Smooth muscle cell (in vitro differentiated cells): ENCODE results near the gene RPP14. TPM values are rescaled to one million over a fixed set of nuclear protein-coding genes. Genes with fewer than 3 reads are reported as not detected.

Experiments
- DNase-seq: peaks from one replicate; lab custom pipeline; 2025; ENCODE audit not compliant: unreplicated experiment; lab: John Stamatoyannopoulos, UW
- H2AFZ ChIP-seq: fragments of 200-600 bp; sonication (generic); 2 replicates; pipeline ENCODE4 v1.6.0; 2016; ENCODE audit warnings: antibody characterized with exemption, low read depth, mild to moderate bottlenecking
- H3F3A ChIP-seq: fragments of 200-600 bp; sonication (generic); 2 replicates; pipeline ENCODE4 v1.6.0; 2017; ENCODE audit warnings: antibody characterized with exemption, low read depth
- H3K27ac ChIP-seq: fragments of 200-600 bp; sonication (generic); 2 replicates; pipeline ENCODE4 v1.5.1; 2016; ENCODE audit warnings: low read depth, mild to moderate bottlenecking
- H3K27me3 ChIP-seq: fragments of 200-600 bp; sonication (generic); 2 replicates; pipeline ENCODE4 v1.6.1; 2016; ENCODE audit warnings: low read depth, mild to moderate bottlenecking
- H3K36me3 ChIP-seq: fragments of 200-600 bp; sonication (generic); 2 replicates; pipeline ENCODE4 v1.5.1; 2016; ENCODE audit warnings: low read depth
- H3K4me1 ChIP-seq: fragments of 200-600 bp; sonication (generic); 2 replicates; pipeline ENCODE4 v1.5.1; 2016; ENCODE audit warnings: low read depth
- H3K4me2 ChIP-seq: fragments of 200-600 bp; sonication (generic); 2 replicates; pipeline ENCODE4 v1.6.0; 2016; ENCODE audit warnings: mild to moderate bottlenecking
- H3K4me3 ChIP-seq: fragments of 200-600 bp; sonication (generic); 2 replicates; pipeline ENCODE4 v1.5.1; 2016; ENCODE audit warnings: mild to moderate bottlenecking
- H3K79me2 ChIP-seq: fragments of 200-600 bp; sonication (generic); 2 replicates; pipeline ENCODE4 v1.6.0; 2016; ENCODE audit warnings: low read depth, mild to moderate bottlenecking
- H3K9ac ChIP-seq: fragments of 200-600 bp; sonication (generic); 2 replicates; pipeline ENCODE4 v1.6.0; 2016; ENCODE audit warnings: low read depth
- H3K9me3 ChIP-seq: fragments of 200-600 bp; sonication (generic); replicated peaks from 2 replicates; pipeline ENCODE4 v1.5.1; 2016; ENCODE audit warnings: low read depth
- H4K20me1 ChIP-seq: fragments of 200-600 bp; sonication (generic); 2 replicates; pipeline ENCODE4 v1.6.0; 2016; ENCODE audit warnings: low read depth
- WGBS: methylation state at CpG from one replicate; pipeline ENCODE4 v1.1.7; 2016; ENCODE audit warnings: low lambda C conversion rate; 5-methylcytosine and 5-hydroxymethylcytosine counted together
- polyA plus RNA-seq: library from polyadenylated mRNA; unstranded; fragments of >200 nt; fragmentation: Nextera tagmentation; extraction: Ambion mirVana; gene quantifications from 2 replicates; pipeline ENCODE4 v1.2.1, GENCODE V29; 2016
- total RNA-seq: library from RNA; depleted of rRNA; stranded (reverse); fragments of >200 nt; gene quantifications from 2 replicates; pipeline ENCODE4 v1.2.3, GENCODE V29; 2014
- TF ChIP-seq, protein P1 (sequence below): fragments of 200-600 bp; sonication (generic); IDR thresholded peaks from 2 replicates; pipeline ENCODE4 v1.5.1; 2017; ENCODE audit warnings: borderline replicate concordance, mild to moderate bottlenecking, antibody characterized with exemption; ENCODE audit not compliant: insufficient read depth, poor library complexity, severe bottlenecking

RPP14 gene
- total and polyA plus RNA-seq, 2 experiments from 2014 or later: 9.8 to 10.4 TPM

DNA sequence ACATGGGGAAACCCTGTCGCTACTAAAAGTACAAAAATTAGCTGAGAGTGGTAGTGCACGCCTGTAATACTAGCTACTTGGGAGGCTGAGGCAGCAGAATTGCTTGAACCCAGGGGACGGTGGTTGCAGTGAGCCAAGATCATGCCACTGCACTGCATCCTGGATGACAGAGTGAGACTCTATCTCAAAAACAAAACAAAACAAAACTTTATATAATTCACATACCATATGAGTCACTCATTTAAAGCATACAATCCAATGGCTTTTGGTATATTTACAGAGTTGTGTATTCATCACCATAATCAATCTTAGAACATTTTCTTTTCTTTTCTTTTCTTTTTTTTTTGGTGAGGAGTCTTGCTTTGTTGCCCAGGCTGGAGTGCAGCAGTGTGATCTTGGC is 35.3 kb downstream of the RPP14 start:
- H3K79me2 ChIP-seq: peaks cover 82% of the 10 kb centered on the region
- TF ChIP-seq, protein P1, sequence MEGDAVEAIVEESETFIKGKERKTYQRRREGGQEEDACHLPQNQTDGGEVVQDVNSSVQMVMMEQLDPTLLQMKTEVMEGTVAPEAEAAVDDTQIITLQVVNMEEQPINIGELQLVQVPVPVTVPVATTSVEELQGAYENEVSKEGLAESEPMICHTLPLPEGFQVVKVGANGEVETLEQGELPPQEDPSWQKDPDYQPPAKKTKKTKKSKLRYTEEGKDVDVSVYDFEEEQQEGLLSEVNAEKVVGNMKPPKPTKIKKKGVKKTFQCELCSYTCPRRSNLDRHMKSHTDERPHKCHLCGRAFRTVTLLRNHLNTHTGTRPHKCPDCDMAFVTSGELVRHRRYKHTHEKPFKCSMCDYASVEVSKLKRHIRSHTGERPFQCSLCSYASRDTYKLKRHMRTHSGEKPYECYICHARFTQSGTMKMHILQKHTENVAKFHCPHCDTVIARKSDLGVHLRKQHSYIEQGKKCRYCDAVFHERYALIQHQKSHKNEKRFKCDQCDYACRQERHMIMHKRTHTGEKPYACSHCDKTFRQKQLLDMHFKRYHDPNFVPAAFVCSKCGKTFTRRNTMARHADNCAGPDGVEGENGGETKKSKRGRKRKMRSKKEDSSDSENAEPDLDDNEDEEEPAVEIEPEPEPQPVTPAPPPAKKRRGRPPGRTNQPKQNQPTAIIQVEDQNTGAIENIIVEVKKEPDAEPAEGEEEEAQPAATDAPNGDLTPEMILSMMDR: no peak
- no peaks in the 10 kb centered on the region for H3F3A ChIP-seq
- peaks cover 16% of the 10 kb centered on the region for H4K20me1 ChIP-seq
- DNase-seq: no peak
- H3K27me3 ChIP-seq: no peaks in the 10 kb centered on the region
- WGBS: 88% methylated on average over 3 of the region's 3 CpGs
- H3K4me2 ChIP-seq: no peak overlapping the region
- H3K9me3 ChIP-seq: no peaks in the 10 kb centered on the region
- no peak overlapping the region for H3K9ac ChIP-seq
- H2AFZ ChIP-seq: no peak overlapping the region
- H3K36me3 ChIP-seq: no peaks in the 10 kb centered on the region
- H3K4me1 ChIP-seq: no peaks in the 10 kb centered on the region
- no peak overlapping the region for H3K4me3 ChIP-seq
- H3K27ac ChIP-seq: no peak overlapping the region

DNA sequence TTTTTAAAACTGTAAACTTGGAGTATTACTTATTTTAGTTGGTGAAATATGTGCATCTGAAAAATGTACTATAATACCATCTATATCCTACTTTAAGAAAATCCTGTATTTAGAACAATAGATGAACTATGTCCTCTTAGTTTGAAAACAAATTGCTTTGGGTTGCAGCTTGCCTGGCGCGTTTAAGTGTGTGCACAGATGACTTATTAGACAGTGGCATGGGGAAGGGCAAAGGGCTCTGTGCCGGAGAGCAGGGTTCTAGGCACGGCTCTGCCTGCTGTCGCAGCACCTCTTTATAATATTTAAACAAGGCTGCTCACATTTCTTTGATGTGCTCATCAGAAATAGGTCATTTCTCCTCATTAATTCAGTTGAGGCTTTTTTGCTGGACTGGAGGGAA is 36.6 kb downstream of the RPP14 start:
- Histone ChIP-seq H3K79me2 (peaks cover 85% of the 10 kb centered on the region), H3K4me1 (no peaks in the 10 kb centered on the region), H3K9me3 (no peaks in the 10 kb centered on the region), H3K4me2 (no peak overlapping the region), H3K27me3 (no peaks in the 10 kb centered on the region), H3K27ac (no peak overlapping the region), H4K20me1 (peaks cover 20% of the 10 kb centered on the region), H3F3A (no peaks in the 10 kb centered on the region), H2AFZ (no peak overlapping the region), H3K4me3 (no peak overlapping the region), H3K36me3 (no peaks in the 10 kb centered on the region), H3K9ac (no peak overlapping the region)
- TF ChIP-seq, protein P1: no peak
- WGBS: 95% methylated on average over 5 of the region's 5 CpGs
- no peak for DNase-seq

DNA sequence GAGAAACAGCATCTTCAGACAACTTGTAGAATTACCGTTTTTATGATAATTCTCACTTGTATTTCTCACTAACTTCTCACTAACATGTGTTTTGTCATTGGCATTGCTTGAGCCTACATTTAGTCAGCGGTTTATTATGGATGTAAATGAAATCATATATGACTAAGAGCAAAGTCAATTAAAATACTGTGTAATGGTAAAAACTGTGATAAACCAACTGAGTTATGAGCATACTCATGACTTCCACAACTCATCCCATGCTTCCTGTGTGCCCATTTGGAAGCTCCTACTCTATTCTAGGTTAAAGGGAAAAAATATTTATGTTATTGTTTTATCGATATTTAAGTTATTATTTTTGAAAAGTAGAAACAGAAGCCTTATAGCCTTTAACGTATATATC is 39.4 kb downstream of the RPP14 start:
- no peak for DNase-seq

DNA sequence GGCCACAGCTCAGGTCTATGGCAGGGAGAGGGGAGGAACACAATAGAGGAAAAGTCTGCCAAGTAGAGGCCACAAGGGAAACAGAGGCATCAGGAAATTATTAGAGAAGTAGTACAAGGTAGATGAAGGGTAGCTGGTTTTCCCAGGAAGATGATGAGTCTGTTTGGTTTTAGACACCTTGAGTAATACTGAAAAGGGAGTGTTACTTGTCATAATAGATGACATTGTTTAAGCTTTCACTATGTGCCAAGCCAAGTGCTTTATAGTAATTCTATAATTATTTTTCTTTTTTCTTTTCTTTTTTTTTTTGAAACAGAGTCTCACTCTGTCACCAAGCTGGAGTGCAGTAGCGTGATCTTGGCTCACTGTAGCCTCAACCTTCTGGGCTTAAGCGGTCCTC is 40.3 kb downstream of the RPP14 start:
- peaks cover 69% of the 10 kb centered on the region for H3K79me2 ChIP-seq
- WGBS: no CpG with 5 or more reads among the region's 2 CpGs

More for the DNA sequence above, 39.4 kb downstream of the RPP14 start:
- Histone ChIP-seq H3K27me3 (no peaks in the 10 kb centered on the region), H3K9ac (no peak overlapping the region), H3K4me1 (peaks cover 2% of the 10 kb centered on the region), H3F3A (no peaks in the 10 kb centered on the region), H4K20me1 (peaks cover 27% of the 10 kb centered on the region), H3K9me3 (no peaks in the 10 kb centered on the region), H3K4me3 (no peak overlapping the region), H3K27ac (no peak overlapping the region), H2AFZ (no peak overlapping the region), H3K36me3 (no peaks in the 10 kb centered on the region), H3K4me2 (no peak overlapping the region), H3K79me2 (peaks cover 72% of the 10 kb centered on the region)
- 93% methylated on average over 4 of the region's 4 CpGs for WGBS
- TF ChIP-seq, protein P1: no peak

More for the DNA sequence above, 40.3 kb downstream of the RPP14 start:
- no peak overlapping the region for H3K9ac ChIP-seq
- TF ChIP-seq, protein P1: no peak
- H3K4me1 ChIP-seq: peaks cover 6% of the 10 kb centered on the region
- H3F3A ChIP-seq: no peaks in the 10 kb centered on the region
- H3K27ac ChIP-seq: no peak overlapping the region
- no peak for DNase-seq
- no peak overlapping the region for H3K4me2 ChIP-seq
- H2AFZ ChIP-seq: no peak overlapping the region
- H3K36me3 ChIP-seq: no peaks in the 10 kb centered on the region
- H4K20me1 ChIP-seq: peaks cover 31% of the 10 kb centered on the region
- no peak overlapping the region for H3K4me3 ChIP-seq
- no peaks in the 10 kb centered on the region for H3K9me3 ChIP-seq
- no peaks in the 10 kb centered on the region for H3K27me3 ChIP-seq
